B cell (primary cell): ENCODE measurements around the gene COMMD1.

Experiments used
- EZH2 ChIP-seq: IDR thresholded peaks from 2 replicates; pipeline ENCODE4 v1.6.1; 2012; ENCODE audit warnings: borderline replicate concordance, low read depth, mild to moderate bottlenecking, moderate library complexity, low read length; ENCODE audit not compliant: insufficient read depth, poor library complexity, severe bottlenecking
- TF ChIP-seq, protein P1 (sequence below): fragments of 200-600 bp; IDR thresholded peaks from one replicate; pipeline ENCODE4 v1.8.0; 2022; ENCODE audit warnings: antibody characterized with exemption, mild to moderate bottlenecking

DNA sequence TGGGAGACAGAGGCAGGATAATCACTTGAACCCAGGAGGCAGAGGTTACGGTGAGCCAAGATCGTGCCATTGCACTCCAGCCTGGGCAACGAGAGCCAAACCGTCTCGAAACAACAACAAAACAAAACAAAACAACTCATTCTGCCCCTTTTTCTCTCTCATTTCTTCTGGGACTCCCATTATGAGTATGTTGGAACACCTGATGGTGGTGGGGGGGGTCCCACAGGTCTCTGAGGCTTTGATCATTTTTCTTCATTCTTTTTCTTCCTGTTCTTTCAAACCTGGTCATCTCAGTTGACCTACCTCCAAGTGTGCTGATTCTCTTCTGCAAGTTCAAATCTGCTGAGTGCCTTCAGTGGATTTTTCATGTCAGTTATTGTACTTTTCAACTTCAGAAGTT lies 43.4 kb upstream of the COMMD1 start:
- TF ChIP-seq, protein P1, sequence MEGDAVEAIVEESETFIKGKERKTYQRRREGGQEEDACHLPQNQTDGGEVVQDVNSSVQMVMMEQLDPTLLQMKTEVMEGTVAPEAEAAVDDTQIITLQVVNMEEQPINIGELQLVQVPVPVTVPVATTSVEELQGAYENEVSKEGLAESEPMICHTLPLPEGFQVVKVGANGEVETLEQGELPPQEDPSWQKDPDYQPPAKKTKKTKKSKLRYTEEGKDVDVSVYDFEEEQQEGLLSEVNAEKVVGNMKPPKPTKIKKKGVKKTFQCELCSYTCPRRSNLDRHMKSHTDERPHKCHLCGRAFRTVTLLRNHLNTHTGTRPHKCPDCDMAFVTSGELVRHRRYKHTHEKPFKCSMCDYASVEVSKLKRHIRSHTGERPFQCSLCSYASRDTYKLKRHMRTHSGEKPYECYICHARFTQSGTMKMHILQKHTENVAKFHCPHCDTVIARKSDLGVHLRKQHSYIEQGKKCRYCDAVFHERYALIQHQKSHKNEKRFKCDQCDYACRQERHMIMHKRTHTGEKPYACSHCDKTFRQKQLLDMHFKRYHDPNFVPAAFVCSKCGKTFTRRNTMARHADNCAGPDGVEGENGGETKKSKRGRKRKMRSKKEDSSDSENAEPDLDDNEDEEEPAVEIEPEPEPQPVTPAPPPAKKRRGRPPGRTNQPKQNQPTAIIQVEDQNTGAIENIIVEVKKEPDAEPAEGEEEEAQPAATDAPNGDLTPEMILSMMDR = no peak
- no peak for TF ChIP-seq EZH2
